Measurements from ENCODE around the gene RNU11. TPM values are rescaled to one million over a fixed set of nuclear protein-coding genes. Genes with fewer than 3 reads are reported as not detected.

The RNU11 gene
- total RNA-seq, 1 experiment from 2014 or later, result not detected

DNA sequence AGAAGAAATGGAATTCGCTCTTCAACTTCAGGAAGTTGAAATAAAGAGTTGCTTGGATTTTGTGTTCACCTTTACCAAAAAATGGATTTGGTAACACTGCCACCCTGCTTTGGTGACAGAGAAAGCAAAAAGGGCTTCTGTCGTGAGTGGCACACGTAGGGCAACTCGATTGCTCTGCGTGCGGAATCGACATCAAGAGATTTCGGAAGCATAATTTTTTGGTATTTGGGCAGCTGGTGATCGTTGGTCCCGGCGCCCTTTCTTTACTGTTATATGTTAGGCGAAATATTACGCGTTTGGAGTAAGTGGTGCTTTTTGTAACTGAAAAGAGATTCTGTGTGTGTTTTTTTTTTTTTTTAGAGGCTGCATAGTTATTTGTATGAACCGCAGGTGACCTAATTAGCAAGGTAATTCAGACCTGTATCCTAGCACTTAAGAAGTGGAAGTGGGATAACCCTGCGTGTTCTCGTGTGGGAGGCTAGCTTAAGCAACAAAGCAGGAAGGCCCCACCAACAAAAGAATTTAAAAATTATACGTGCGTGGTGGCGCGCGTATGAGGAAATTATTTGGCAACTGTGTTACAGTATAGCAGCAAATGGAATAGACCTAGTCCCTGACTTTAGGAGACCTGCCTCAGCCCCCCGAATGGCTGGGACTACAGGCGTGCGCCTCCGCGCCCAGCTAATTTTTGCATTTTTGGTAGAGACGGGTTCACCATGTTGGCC lies at the start of gene RNU11 (continued):
- TF ChIP-seq ETV6 (CRISPR knock-in tag; IDR thresholded peaks at IDR 0.05) (peak; percentile 96), ZBTB21 (CRISPR knock-in tag; IDR thresholded peaks at IDR 0.05; ENCODE audit: borderline replicate concordance) (no peak), GABPB1 (CRISPR knock-in tag; IDR thresholded peaks at IDR 0.05) (peak; percentile 78), PRRX2 (CRISPR knock-in tag; IDR thresholded peaks at IDR 0.05) (peak; percentile 99), RELA (CRISPR knock-in tag; IDR thresholded peaks at IDR 0.05; ENCODE audit: borderline replicate concordance) (peak; percentile 42; the same call in 1 of the 2 replicates), HMGA2 (CRISPR knock-in tag; IDR thresholded peaks at IDR 0.05) (no peak), IRF2 (CRISPR knock-in tag; IDR thresholded peaks at IDR 0.05; ENCODE audit: borderline replicate concordance, low read depth) (no peak), TP53 (CRISPR knock-in tag; IDR thresholded peaks at IDR 0.05) (no peak)
- TF ChIP-seq, protein P1, sequence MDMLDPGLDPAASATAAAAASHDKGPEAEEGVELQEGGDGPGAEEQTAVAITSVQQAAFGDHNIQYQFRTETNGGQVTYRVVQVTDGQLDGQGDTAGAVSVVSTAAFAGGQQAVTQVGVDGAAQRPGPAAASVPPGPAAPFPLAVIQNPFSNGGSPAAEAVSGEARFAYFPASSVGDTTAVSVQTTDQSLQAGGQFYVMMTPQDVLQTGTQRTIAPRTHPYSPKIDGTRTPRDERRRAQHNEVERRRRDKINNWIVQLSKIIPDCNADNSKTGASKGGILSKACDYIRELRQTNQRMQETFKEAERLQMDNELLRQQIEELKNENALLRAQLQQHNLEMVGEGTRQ (CRISPR knock-in tag; IDR thresholded peaks at IDR 0.05), result no peak
- TF ChIP-seq, protein P2, sequence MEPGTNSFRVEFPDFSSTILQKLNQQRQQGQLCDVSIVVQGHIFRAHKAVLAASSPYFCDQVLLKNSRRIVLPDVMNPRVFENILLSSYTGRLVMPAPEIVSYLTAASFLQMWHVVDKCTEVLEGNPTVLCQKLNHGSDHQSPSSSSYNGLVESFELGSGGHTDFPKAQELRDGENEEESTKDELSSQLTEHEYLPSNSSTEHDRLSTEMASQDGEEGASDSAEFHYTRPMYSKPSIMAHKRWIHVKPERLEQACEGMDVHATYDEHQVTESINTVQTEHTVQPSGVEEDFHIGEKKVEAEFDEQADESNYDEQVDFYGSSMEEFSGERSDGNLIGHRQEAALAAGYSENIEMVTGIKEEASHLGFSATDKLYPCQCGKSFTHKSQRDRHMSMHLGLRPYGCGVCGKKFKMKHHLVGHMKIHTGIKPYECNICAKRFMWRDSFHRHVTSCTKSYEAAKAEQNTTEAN (CRISPR knock-in tag; IDR thresholded peaks at IDR 0.05), result peak; percentile 70; the same call in 1 of the 2 replicates
- TF ChIP-seq, protein P3, sequence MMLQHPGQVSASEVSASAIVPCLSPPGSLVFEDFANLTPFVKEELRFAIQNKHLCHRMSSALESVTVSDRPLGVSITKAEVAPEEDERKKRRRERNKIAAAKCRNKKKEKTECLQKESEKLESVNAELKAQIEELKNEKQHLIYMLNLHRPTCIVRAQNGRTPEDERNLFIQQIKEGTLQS (CRISPR knock-in tag; conservative IDR thresholded peaks at IDR 0.05), result no peak
- TF ChIP-seq, protein P4, sequence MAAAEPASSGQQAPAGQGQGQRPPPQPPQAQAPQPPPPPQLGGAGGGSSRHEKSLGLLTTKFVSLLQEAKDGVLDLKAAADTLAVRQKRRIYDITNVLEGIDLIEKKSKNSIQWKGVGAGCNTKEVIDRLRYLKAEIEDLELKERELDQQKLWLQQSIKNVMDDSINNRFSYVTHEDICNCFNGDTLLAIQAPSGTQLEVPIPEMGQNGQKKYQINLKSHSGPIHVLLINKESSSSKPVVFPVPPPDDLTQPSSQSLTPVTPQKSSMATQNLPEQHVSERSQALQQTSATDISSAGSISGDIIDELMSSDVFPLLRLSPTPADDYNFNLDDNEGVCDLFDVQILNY (CRISPR knock-in tag; IDR thresholded peaks at IDR 0.05), result no peak; the same call in none of the 2 replicates
- TF ChIP-seq, protein P5, sequence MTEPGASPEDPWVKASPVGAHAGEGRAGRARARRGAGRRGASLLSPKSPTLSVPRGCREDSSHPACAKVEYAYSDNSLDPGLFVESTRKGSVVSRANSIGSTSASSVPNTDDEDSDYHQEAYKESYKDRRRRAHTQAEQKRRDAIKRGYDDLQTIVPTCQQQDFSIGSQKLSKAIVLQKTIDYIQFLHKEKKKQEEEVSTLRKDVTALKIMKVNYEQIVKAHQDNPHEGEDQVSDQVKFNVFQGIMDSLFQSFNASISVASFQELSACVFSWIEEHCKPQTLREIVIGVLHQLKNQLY (CRISPR knock-in tag; IDR thresholded peaks at IDR 0.05), result no peak; the same call in 1 of the 2 replicates
- TF ChIP-seq, protein P6, sequence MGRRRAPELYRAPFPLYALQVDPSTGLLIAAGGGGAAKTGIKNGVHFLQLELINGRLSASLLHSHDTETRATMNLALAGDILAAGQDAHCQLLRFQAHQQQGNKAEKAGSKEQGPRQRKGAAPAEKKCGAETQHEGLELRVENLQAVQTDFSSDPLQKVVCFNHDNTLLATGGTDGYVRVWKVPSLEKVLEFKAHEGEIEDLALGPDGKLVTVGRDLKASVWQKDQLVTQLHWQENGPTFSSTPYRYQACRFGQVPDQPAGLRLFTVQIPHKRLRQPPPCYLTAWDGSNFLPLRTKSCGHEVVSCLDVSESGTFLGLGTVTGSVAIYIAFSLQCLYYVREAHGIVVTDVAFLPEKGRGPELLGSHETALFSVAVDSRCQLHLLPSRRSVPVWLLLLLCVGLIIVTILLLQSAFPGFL (CRISPR knock-in tag; IDR thresholded peaks at IDR 0.05; ENCODE audit: borderline replicate concordance), result peak; percentile 94; the same call in 1 of the 2 replicates

DNA sequence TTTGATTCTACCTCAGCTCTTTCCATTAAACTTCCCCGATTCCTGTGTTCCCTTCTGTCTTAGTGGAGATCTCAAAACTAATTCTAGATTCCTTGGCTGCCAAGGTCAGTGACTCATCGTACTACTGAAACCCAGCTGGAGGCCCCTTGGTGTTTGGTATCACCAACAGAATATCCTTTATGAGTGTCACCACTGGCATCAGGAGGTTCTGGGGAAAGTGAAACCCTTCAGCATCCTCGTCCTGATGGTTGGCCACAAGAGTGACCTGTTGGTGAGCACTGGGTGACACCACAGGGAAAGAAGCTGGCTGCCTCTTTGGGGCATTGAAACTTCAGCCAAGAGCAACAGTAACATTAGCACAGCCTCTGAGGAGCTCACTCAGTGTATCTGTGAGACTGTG lies 46.7 kb upstream of the RNU11 start:
- H3K4me3 Mint-ChIP-seq, result no peak overlapping the region
- ATAC-seq, result no peak
- ChIA-PET CTCF (interaction anchor here (1.5 to 2.3 kb wide), 6 partner anchors 20 to 276 kb away, joined by 5 to 19 read pairs (median 7); no protein-coding TSS in a partner anchor), POLR2A (interaction anchor here (0.5 to 1.8 kb wide), 5 partner anchors 20 to 90 kb away, joined by 3 to 16 read pairs (median 3); no protein-coding TSS in a partner anchor)
- peak overlapping the region; percentile 91 for H3K27ac Mint-ChIP-seq
- peaks cover 14% of the 10 kb centered on the region for H3K36me3 Mint-ChIP-seq
- no peak for DNase-seq (ENCODE audit: low spot score)
- H3K27me3 Mint-ChIP-seq (ENCODE audit: low read depth), result no peaks in the 10 kb centered on the region
- no peaks in the 10 kb centered on the region for H3K9me3 Mint-ChIP-seq
- peaks cover 24% of the 10 kb centered on the region for H3K4me1 Mint-ChIP-seq
- TF ChIP-seq JUN (CRISPR knock-in tag; IDR thresholded peaks at IDR 0.05), result no peak
- TF ChIP-seq, protein P7, sequence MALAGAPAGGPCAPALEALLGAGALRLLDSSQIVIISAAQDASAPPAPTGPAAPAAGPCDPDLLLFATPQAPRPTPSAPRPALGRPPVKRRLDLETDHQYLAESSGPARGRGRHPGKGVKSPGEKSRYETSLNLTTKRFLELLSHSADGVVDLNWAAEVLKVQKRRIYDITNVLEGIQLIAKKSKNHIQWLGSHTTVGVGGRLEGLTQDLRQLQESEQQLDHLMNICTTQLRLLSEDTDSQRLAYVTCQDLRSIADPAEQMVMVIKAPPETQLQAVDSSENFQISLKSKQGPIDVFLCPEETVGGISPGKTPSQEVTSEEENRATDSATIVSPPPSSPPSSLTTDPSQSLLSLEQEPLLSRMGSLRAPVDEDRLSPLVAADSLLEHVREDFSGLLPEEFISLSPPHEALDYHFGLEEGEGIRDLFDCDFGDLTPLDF (CRISPR knock-in tag; IDR thresholded peaks at IDR 0.05), result no peak
- TF ChIP-seq NR3C1 (CRISPR knock-in tag; conservative IDR thresholded peaks at IDR 0.05; ENCODE audit: low read depth), result no peak
- no peak for TF ChIP-seq ZNF317 (CRISPR knock-in tag; IDR thresholded peaks at IDR 0.05; ENCODE audit: borderline replicate concordance, low read depth)
- TF ChIP-seq, protein P8, sequence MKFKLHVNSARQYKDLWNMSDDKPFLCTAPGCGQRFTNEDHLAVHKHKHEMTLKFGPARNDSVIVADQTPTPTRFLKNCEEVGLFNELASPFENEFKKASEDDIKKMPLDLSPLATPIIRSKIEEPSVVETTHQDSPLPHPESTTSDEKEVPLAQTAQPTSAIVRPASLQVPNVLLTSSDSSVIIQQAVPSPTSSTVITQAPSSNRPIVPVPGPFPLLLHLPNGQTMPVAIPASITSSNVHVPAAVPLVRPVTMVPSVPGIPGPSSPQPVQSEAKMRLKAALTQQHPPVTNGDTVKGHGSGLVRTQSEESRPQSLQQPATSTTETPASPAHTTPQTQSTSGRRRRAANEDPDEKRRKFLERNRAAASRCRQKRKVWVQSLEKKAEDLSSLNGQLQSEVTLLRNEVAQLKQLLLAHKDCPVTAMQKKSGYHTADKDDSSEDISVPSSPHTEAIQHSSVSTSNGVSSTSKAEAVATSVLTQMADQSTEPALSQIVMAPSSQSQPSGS (CRISPR knock-in tag; IDR thresholded peaks at IDR 0.05; ENCODE audit: borderline replicate concordance, low read depth), result no peak
- TF ChIP-seq, protein P9, sequence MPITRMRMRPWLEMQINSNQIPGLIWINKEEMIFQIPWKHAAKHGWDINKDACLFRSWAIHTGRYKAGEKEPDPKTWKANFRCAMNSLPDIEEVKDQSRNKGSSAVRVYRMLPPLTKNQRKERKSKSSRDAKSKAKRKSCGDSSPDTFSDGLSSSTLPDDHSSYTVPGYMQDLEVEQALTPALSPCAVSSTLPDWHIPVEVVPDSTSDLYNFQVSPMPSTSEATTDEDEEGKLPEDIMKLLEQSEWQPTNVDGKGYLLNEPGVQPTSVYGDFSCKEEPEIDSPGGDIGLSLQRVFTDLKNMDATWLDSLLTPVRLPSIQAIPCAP (CRISPR knock-in tag; IDR thresholded peaks at IDR 0.05), result no peak
- TF ChIP-seq, protein P10, sequence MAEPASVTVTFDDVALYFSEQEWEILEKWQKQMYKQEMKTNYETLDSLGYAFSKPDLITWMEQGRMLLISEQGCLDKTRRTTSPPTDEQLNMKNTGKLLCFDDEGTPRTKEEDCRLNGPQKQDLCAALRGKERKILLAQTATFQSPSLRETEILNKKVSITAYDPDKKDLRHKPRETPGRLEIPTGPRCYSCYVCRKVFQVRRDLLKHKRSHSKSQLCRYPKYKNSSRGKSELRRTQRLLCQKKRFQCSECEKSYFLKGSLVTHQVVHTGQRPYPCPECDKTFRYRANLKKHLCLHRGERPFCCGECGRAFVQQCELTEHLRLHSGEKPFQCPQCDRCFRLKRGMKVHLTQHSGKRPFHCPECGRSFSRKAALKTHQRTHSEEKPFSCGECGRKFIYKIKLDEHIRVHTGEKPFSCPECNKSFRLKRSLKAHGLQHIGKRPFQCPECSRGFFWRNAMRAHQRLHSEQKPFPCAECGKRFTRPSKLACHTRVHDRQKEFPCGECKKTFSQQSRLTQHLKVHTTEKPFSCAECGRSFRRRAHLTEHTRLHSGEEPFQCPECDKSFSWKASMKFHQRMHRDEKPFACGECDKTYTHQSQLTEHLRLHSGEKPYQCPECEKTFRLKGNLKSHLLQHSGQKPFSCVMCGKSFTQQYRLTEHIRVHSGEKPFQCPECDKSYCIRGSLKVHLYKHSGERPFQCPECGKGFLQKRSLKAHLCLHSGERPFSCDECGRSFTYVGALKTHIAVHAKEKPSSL (CRISPR knock-in tag; conservative IDR thresholded peaks at IDR 0.05), result no peak
- no peak for TF ChIP-seq PRRX2 (CRISPR knock-in tag; IDR thresholded peaks at IDR 0.05)
- TF ChIP-seq FOXP1 (CRISPR knock-in tag; IDR thresholded peaks at IDR 0.05; ENCODE audit: borderline replicate concordance), result no peak
- no peak for TF ChIP-seq NR1H2 (CRISPR knock-in tag; IDR thresholded peaks at IDR 0.05)
- no peak for TF ChIP-seq MYBL2 (CRISPR knock-in tag; IDR thresholded peaks at IDR 0.05)
